ENCODE results near the gene KIF6.

Gene KIF6

DNA sequence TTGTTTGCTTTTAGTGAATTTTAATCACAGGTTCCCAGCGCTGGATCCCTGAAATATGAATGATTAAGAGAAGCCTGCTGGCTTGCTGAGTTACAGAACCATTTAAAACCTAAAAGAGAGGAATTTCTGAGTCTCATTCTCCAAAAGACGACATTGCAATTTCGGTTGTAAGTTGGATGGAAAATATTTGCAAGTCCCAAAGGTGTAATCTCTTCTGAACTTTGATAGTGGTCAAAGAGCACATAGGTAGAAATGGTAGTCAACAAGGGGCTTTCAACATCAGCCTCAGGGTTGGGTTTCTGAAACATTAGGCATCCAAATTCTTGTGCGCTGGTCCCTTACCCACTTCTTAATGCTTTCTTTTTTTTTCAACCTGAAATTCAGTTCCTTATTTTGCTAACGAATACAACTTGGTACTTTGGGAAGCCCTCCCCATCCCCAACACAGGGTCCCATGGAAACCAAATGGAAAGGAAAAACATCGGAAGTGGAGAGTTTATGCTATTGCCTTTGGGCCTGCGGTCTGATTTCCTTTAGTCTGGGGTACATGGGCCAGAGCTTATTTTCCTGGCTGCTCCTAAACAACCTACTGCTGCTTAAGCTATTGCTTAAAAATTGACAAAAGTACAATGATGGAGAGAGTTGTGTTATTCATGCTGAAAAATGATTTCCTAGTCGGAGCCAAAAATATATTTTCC, 285.7 kb downstream of the KIF6 start:
- no peak overlapping the region for H3K4me3 ChIP-seq (replicated peaks in 1 of 2; ENCODE audit: low read depth in 2 of 2, low read length in 2 of 2)
- TF ChIP-seq, protein P1, sequence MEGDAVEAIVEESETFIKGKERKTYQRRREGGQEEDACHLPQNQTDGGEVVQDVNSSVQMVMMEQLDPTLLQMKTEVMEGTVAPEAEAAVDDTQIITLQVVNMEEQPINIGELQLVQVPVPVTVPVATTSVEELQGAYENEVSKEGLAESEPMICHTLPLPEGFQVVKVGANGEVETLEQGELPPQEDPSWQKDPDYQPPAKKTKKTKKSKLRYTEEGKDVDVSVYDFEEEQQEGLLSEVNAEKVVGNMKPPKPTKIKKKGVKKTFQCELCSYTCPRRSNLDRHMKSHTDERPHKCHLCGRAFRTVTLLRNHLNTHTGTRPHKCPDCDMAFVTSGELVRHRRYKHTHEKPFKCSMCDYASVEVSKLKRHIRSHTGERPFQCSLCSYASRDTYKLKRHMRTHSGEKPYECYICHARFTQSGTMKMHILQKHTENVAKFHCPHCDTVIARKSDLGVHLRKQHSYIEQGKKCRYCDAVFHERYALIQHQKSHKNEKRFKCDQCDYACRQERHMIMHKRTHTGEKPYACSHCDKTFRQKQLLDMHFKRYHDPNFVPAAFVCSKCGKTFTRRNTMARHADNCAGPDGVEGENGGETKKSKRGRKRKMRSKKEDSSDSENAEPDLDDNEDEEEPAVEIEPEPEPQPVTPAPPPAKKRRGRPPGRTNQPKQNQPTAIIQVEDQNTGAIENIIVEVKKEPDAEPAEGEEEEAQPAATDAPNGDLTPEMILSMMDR (IDR thresholded peaks at IDR 0.05; ENCODE audit: low read depth, low read length), result no peak
- DNase-seq (ENCODE audit: low read depth in 2 of 2), result no peak

DNA sequence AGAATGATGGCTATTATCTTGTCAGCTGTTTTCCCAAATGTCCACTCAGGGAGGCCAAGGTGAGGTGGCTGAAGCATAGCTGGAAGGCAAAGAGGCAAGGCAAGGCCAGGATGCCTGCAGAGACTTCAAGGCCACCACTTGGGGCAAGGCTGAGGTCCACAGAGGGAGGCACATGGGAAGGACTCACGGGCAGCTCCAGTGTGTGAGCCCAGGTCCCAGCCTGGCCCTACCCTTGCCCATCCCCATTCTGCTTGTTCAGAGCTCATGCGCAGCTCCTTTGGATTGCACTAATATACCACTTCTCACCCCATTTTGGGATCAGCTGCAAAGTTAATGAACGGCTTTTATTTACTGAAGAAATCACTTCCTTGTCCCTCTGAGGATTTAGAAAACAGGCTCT, 291.6 kb downstream of the KIF6 start:
- H3K4me3 ChIP-seq (replicated peaks in 1 of 2; ENCODE audit: low read depth in 2 of 2, low read length in 2 of 2), result no peak overlapping the region
- no peak for DNase-seq (ENCODE audit: low read depth in 2 of 2)
- TF ChIP-seq, protein P1 (IDR thresholded peaks at IDR 0.05; ENCODE audit: low read depth, low read length), result no peak

DNA sequence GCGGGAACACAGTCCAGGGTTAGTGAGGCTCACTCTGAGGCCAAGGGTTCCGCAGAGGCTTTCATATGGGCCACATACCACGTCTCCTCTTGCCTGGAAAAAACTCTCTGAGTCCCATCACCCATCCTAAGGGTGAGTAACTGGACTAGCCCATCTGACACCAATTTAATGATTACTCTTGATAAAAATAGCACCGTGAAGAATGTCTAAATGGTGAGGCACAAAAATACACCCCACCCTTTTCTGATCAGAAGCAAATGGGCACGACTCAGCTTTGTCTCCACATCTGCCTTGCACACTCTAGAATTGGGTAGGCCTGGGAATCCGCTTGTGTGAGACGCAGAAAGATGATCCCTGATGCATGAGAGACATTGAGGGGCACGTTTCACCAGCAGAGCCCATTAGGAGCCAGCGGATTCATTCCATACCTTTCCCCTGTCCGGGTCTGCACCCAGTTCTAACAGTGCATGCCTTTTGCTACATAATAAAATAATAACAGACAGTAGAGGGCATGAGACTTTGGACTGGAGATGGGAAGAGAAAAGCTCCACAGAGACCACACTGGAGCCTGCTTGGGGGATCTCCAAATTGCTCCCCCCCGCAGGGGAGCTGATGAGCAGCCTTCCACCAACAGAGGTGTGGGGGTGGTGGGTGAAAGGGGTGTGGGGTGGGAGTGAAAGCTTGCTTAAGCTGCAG, 292.7 kb downstream of the KIF6 start:
- H3K4me3 ChIP-seq (replicated peaks in 1 of 2; ENCODE audit: low read depth in 2 of 2, low read length in 2 of 2), result no peak overlapping the region
- TF ChIP-seq, protein P1 (IDR thresholded peaks at IDR 0.05; ENCODE audit: low read depth, low read length), result no peak
- DNase-seq (ENCODE audit: low read depth in 2 of 2), result no peak

DNA sequence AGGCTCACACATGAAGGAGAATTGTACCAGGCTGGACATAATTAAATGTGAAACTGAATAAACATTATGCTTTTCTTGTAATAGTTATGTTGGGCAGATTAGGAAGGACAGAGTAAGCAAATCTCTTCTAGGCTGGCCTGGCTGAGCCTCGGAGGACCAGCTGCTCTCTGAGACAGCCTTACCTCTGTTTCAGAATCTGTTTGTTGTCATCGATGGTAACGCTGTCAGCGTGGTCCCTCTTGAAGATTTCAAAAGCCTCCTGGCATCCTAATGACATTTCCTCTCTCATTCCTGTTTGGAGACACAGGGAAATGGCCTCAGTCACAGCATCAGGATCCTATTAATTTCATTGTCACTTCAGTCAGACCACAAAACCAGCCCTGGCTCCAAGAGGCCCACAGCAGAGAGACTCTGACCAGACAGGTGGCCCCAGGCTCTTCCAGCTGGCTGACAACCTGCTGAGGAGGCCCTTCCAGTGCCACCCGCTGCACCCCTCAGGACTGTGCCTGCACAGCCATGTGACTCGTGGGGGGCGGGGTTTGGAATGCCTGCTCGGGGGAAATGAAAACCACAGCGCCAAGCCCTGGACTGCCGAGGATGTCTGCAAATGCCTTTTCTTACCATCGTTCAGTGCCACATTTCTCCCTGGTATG, 294.2 kb downstream of the KIF6 start:
- no peak for DNase-seq (ENCODE audit: low read depth in 2 of 2)
- H3K4me3 ChIP-seq (replicated peaks in 1 of 2; ENCODE audit: low read depth in 2 of 2, low read length in 2 of 2), result no peak overlapping the region
- TF ChIP-seq, protein P1 (IDR thresholded peaks at IDR 0.05; ENCODE audit: low read depth, low read length), result no peak

DNA sequence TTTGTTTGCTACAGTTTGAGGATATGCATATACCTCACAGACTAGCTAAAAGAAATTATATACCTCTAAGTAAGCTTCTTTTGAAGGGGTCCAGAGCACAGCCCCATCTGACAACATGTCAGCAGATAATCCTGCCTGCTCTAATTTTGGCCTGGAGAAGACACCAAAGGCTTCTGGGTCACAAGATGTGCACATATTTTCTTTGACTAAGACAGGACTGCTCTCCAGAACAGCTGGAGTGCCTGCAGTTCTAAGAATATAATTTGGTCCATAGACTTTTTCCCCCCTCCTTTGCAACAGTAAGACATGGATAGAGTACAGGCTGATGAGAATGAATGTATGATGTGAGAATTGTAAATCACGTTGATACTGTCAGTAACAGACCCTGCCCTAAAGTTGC, 294.8 kb downstream of the KIF6 start:
- TF ChIP-seq, protein P1 (IDR thresholded peaks at IDR 0.05; ENCODE audit: low read depth, low read length), result no peak
- DNase-seq (ENCODE audit: low read depth in 2 of 2), result no peak
- no peak overlapping the region for H3K4me3 ChIP-seq (replicated peaks in 1 of 2; ENCODE audit: low read depth in 2 of 2, low read length in 2 of 2)

DNA sequence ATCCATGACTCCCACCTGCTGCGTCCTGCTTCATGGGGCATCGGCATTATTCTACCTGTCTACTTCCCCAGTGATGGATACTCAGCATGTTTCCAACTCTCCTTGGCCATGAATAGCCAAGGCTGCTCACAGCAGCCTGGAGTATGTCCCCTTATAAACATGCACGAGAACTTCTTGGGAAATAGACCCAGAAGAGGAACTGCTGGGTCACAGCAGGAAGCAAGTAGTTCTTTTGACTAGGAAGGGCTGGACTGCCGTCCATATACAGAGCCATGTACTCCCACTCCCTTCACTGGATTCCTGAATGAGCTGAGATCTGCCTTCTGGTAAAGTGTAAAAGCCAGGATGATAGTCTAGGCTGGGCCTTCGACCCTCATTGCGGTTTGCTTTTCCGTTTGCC, 296.4 kb downstream of the KIF6 start:
- TF ChIP-seq, protein P1 (IDR thresholded peaks at IDR 0.05; ENCODE audit: low read depth, low read length), result no peak
- DNase-seq (ENCODE audit: low read depth in 2 of 2), result no peak
- no peak overlapping the region for H3K4me3 ChIP-seq (replicated peaks in 1 of 2; ENCODE audit: low read depth in 2 of 2, low read length in 2 of 2)

All from cardiac fibroblast (primary cell).